ENCODE results near the gene L3MBTL4. TPM values are rescaled to one million over a fixed set of nuclear protein-coding genes. Genes with fewer than 3 reads are reported as not detected.

The L3MBTL4 gene
- total RNA-seq, 3 donors from 2014 or later, result 4.9 to 13.9 (median 5.4) TPM

DNA sequence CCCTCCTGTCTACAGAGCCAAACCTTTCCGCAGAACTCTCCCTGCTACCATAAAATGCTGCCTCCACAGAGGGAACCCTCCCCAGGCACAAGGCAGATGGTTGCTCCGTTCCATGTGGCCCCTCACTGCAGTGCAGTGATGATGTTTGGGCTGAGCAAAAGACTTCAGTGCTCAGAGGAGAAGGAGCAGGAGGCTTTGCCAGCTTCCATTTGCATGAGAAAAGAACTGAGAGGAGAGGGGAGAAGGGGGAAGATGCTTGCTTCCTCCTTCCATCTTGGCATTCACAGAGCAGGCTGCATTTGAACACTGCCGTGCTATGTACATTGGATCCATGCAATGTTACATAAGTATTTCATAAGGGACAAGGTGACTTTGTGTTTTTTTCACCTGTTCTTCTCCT lies 472.8 kb downstream of the L3MBTL4 start:
- Histone ChIP-seq H3K9me3 (no peaks in the 10 kb centered on the region), H3K4me1 (ENCODE audit: low read depth) (no peaks in the 10 kb centered on the region), H3K36me3 (ENCODE audit: low read depth) (no peaks in the 10 kb centered on the region), H3K4me3 (no peak overlapping the region)
- ATAC-seq, result no peak
- no peak for DNase-seq
- TF ChIP-seq, protein P1, sequence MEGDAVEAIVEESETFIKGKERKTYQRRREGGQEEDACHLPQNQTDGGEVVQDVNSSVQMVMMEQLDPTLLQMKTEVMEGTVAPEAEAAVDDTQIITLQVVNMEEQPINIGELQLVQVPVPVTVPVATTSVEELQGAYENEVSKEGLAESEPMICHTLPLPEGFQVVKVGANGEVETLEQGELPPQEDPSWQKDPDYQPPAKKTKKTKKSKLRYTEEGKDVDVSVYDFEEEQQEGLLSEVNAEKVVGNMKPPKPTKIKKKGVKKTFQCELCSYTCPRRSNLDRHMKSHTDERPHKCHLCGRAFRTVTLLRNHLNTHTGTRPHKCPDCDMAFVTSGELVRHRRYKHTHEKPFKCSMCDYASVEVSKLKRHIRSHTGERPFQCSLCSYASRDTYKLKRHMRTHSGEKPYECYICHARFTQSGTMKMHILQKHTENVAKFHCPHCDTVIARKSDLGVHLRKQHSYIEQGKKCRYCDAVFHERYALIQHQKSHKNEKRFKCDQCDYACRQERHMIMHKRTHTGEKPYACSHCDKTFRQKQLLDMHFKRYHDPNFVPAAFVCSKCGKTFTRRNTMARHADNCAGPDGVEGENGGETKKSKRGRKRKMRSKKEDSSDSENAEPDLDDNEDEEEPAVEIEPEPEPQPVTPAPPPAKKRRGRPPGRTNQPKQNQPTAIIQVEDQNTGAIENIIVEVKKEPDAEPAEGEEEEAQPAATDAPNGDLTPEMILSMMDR (IDR thresholded peaks at IDR 0.05), result no peak
- intact Hi-C loops (cut with DNase I, micrococcal nuclease), result no loop called here

DNA sequence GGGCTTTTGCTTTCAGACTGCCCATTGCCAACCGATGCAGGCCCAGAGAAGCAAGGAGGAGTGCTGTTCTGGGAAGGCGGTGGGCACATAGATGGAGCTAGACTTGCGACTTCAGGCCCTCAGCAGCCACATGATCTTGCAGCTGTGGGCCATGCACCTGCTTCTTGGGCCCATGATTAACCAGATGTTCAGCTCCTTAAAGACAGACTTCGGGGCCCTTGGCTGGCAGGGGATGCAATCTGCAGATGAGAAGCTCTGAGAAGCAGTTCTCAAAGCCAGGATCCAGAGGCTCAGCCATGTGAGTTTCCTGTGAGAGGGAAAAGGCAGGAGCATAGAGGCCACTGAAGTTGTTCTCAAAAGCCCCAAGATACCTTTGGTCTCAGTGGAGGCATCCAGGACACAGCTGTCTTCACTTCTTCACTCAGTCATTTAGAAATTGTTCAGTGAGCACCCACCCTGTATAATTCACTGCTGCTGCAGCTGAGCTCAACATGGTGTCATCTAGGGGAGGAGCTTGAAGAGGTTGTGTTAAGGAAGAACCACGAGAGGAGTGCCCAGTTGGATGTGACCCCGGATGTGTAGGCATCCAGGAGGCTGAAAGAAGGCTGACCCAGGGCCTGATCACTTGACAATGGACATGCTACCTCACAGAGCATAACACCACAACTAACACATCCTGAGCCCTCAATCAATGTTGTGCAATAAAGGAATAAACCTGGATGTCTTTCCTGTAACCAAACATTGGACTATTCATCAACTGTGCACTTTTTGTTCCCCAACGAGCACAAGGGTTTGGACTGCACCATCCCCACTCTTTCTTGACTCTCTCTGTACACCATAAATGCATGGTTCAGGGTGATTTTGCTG lies 474.7 kb downstream of the L3MBTL4 start:
- H3K4me1 ChIP-seq (ENCODE audit: low read depth), result no peaks in the 10 kb centered on the region
- intact Hi-C loops (cut with DNase I, micrococcal nuclease), result no loop called here
- ATAC-seq, result no peak
- no peak for DNase-seq
- H3K36me3 ChIP-seq (ENCODE audit: low read depth), result no peaks in the 10 kb centered on the region
- TF ChIP-seq, protein P1 (IDR thresholded peaks at IDR 0.05), result no peak
- no peak overlapping the region for H3K4me3 ChIP-seq
- no peaks in the 10 kb centered on the region for H3K9me3 ChIP-seq

DNA sequence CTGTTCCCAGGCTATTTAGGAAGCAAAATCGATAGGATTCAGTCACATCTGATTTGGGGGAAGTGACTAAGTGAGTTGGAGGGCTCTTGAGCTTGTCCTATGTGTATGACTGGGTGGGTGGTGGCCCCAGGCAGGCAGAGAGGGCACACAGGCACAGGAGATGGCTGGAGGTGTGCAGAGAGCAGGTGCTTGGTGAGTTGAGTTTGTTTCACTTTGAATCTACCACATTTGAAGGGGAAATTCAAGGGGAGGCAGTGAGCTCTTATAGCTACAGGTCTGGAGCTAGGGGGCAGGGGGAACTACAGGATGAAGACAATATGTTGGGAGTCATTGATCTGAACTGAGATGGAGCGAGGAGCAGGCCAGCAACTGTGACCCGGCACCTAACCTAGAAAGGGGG lies 476.9 kb downstream of the L3MBTL4 start:
- H3K4me3 ChIP-seq, result no peak overlapping the region
- DNase-seq, result no peak
- ATAC-seq, result no peak
- no peaks in the 10 kb centered on the region for H3K36me3 ChIP-seq (ENCODE audit: low read depth)
- intact Hi-C loops (cut with DNase I, micrococcal nuclease), result no loop called here
- no peaks in the 10 kb centered on the region for H3K9me3 ChIP-seq
- TF ChIP-seq, protein P1 (IDR thresholded peaks at IDR 0.05), result no peak
- H3K4me1 ChIP-seq (ENCODE audit: low read depth), result no peaks in the 10 kb centered on the region

DNA sequence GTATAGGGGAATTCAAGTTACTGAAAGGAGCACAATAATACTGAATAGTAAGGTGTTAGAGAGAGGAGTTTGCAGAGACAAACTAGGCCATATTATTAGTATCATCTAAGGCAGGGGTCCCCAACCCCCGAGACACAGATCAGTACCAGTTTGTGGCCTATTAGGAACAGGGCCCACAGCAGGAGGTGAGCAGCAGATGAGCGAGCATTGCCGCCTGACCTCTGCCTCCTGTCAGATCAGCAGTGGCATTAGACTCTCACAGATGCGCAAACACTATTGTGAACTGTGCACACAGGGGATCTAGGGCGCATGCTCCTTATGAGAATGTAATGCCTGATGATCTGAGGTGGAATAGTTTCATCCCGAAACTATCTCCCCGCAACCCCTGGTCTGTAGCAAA lies 477.6 kb downstream of the L3MBTL4 start:
- Histone ChIP-seq H3K9me3 (no peaks in the 10 kb centered on the region), H3K36me3 (ENCODE audit: low read depth) (no peaks in the 10 kb centered on the region), H3K4me1 (ENCODE audit: low read depth) (no peaks in the 10 kb centered on the region), H3K4me3 (no peak overlapping the region)
- TF ChIP-seq, protein P1 (IDR thresholded peaks at IDR 0.05), result no peak
- ATAC-seq (no peak), DNase-seq (no peak)
- intact Hi-C loops (cut with DNase I, micrococcal nuclease), result no loop called here

DNA sequence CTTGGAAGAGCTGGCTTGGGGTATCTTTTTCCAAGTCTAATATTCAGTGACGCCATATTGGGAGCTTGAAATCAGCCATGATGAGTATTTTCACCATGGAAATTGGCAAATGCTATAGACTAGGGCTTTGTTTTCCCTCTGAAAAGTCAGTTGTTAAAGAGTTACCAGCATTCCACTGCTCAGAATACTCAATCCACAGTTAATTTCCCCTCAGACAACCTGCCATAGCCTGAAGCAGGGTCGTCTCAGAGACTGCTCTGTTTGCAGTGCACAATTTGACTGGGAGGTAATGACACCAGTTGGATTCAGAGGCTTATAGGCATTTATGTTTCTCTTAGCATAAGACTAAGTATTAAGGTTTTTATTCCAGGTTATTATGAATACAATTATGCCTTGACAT lies 483.9 kb downstream of the L3MBTL4 start:
- TF ChIP-seq, protein P1 (IDR thresholded peaks at IDR 0.05), result no peak
- intact Hi-C loops (cut with DNase I, micrococcal nuclease), result no loop called here

More for the DNA sequence above, 483.9 kb downstream of the L3MBTL4 start:
- Histone ChIP-seq H3K4me1 (ENCODE audit: low read depth) (no peaks in the 10 kb centered on the region), H3K4me3 (no peak overlapping the region), H3K36me3 (ENCODE audit: low read depth) (no peaks in the 10 kb centered on the region), H3K9me3 (no peaks in the 10 kb centered on the region)
- DNase-seq (no peak), ATAC-seq (no peak)

All from mucosa of descending colon (tissue), 3 donors.